ENCODE measurements around the gene MAMLD1. TPM values are rescaled to one million over a fixed set of nuclear protein-coding genes. Genes with fewer than 3 reads are reported as not detected.

The MAMLD1 gene
- total RNA-seq, 2 experiments from 2014 or later: 5.1 to 5.6 TPM

DNA sequence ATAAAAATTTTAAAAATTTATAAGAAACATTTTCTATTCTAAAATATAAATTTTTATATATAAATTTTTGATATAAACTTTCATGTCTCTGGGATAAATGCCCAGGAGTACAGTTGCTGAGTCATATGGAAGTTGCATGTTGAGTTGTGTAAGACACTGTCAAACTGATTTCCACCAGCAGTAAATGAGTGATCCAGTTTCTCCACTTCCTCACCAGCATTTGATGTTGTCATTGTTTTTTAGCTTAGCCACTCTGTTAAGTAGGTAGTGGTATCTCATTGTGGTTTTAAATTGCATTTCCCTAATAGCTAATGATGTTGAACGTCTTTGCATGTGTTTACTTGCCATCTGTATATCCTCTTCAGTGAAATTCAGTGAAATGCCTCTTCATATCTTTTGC, 66.5 kb downstream of the MAMLD1 start:
- DNase-seq: no peak
- ChIA-PET POLR2A (no interaction called here), CTCF (no interaction called here)
- Mint-ChIP-seq H3K4me1 (no peaks in the 10 kb centered on the region), H3K27ac (no peak overlapping the region), H3K27me3 (no peaks in the 10 kb centered on the region), H3K36me3 (ENCODE audit: low read depth) (peaks cover 5% of the 10 kb centered on the region), H3K4me3 (no peak overlapping the region), H3K9me3 (peaks cover 3% of the 10 kb centered on the region)

DNA sequence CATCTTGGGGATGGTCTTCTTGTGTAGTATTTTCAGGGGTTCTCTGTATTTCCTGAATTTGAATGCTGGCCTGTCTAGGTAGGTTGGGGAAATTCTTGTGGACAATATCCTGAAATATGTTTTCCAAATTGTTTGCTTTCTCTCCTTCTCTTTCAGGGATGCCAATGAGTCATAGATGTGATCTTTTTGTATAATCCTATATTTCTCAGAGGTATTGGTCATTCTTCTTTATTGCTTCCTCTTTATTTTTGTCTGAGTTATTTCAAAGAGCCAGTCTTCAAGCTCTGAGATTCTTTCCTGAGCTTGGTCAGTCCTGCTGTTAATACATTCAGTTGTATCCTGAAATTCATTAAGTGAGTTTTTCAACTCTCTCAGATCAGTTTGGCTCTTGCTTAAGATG, 73.1 kb downstream of the MAMLD1 start:
- ChIA-PET POLR2A (no interaction called here), CTCF (no interaction called here)
- H3K4me3 Mint-ChIP-seq: no peak overlapping the region
- DNase-seq: no peak
- H3K27ac Mint-ChIP-seq: no peak overlapping the region
- H3K27me3 Mint-ChIP-seq: no peaks in the 10 kb centered on the region
- H3K4me1 Mint-ChIP-seq: peaks cover 3% of the 10 kb centered on the region
- H3K36me3 Mint-ChIP-seq (ENCODE audit: low read depth): peaks cover 9% of the 10 kb centered on the region
- peaks cover 9% of the 10 kb centered on the region for H3K9me3 Mint-ChIP-seq

DNA sequence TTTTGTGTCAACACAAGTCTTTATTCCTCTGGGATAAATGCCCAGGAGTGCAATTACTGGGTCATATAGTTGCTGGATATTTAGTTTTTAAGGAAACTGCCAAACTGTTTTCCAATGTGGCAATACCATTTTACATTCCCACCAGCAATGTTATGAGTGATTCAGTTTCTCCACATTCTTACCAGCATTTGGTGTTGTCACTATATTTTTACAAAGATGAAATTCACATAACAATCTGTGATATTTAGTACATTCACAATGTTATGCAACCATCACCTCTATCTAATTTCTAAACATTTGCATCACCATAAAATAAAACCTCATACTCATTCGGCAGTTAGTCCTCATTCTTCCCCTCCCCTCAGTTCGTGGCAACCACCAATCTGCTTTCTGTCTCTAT, 75.0 kb downstream of the MAMLD1 start:
- H3K27ac Mint-ChIP-seq: no peak overlapping the region
- DNase-seq: no peak
- ChIA-PET POLR2A (no interaction called here), CTCF (no interaction called here)
- H3K27me3 Mint-ChIP-seq: no peaks in the 10 kb centered on the region
- H3K4me1 Mint-ChIP-seq: peaks cover 3% of the 10 kb centered on the region
- H3K4me3 Mint-ChIP-seq: no peak overlapping the region
- peaks cover 9% of the 10 kb centered on the region for H3K36me3 Mint-ChIP-seq (ENCODE audit: low read depth)
- H3K9me3 Mint-ChIP-seq: peaks cover 9% of the 10 kb centered on the region

- H3K36me3 Mint-ChIP-seq (ENCODE audit: low read depth): no peaks in the 10 kb centered on the region
- H3K27me3 Mint-ChIP-seq: no peaks in the 10 kb centered on the region
- ChIA-PET POLR2A (no interaction called here), CTCF (no interaction called here)
- no peak overlapping the region for H3K27ac Mint-ChIP-seq
- no peak overlapping the region for H3K4me3 Mint-ChIP-seq
- no peaks in the 10 kb centered on the region for H3K9me3 Mint-ChIP-seq
- DNase-seq: no peak
- H3K4me1 Mint-ChIP-seq: peaks cover 21% of the 10 kb centered on the region
Observed at GRCh38 chrX:150446151-150446550, 83.0 kb downstream of the MAMLD1 start.

DNA sequence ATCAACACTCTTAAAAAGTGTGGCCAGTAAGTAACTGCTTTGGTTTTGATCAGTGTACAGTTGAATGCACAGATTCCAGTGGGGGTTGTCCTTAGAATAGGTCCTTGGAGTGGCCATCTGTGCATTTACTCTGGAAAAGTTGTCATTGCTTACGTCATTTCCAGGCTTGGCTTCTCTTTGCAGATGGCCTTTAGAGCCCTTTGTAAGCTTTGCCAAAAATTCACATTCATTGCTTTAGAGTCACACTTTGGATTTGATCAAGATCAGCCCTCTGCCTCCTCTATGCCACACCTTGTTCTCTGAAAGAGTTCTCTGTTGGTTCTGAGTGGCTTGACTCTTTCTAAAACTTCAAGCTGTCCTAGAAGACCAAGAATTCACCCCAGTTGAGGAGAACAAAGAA, 83.9 kb downstream of the MAMLD1 start:
- Mint-ChIP-seq H3K9me3 (no peaks in the 10 kb centered on the region), H3K4me1 (peaks cover 27% of the 10 kb centered on the region), H3K27me3 (no peaks in the 10 kb centered on the region), H3K36me3 (ENCODE audit: low read depth) (no peaks in the 10 kb centered on the region), H3K27ac (no peak overlapping the region), H3K4me3 (no peak overlapping the region)
- POLR2A ChIA-PET: no interaction called here
- CTCF ChIA-PET: no interaction called here
- DNase-seq: no peak

- H3K36me3 Mint-ChIP-seq (ENCODE audit: low read depth): peaks cover 4% of the 10 kb centered on the region
- H3K4me1 Mint-ChIP-seq: peaks cover 30% of the 10 kb centered on the region
- no peak overlapping the region for H3K4me3 Mint-ChIP-seq
- ChIA-PET POLR2A (interaction anchor here (1.8 kb wide), 1 partner anchor 30 kb away, joined by 6 read pairs; no protein-coding TSS in a partner anchor), CTCF (interaction anchor here (1.0 to 3.1 kb wide), 8 partner anchors 12 to 119 kb away, joined by 3 to 15 read pairs (median 6); partner anchors contain the start of gene MTM1)
- DNase-seq: no peak
- no peak overlapping the region for H3K27ac Mint-ChIP-seq
- no peaks in the 10 kb centered on the region for H3K9me3 Mint-ChIP-seq
- H3K27me3 Mint-ChIP-seq: no peaks in the 10 kb centered on the region
Observed at GRCh38 chrX:150449313-150449712, 86.2 kb downstream of the MAMLD1 start.

- Mint-ChIP-seq H3K27ac (no peak overlapping the region), H3K4me1 (peaks cover 32% of the 10 kb centered on the region), H3K9me3 (no peaks in the 10 kb centered on the region), H3K36me3 (ENCODE audit: low read depth) (peaks cover 4% of the 10 kb centered on the region), H3K27me3 (no peaks in the 10 kb centered on the region), H3K4me3 (no peak overlapping the region)
- ChIA-PET POLR2A (interaction anchor here (1.8 kb wide), 1 partner anchor 29 kb away, joined by 6 read pairs; no protein-coding TSS in a partner anchor), CTCF (interaction anchor here (1.4 to 3.1 kb wide), 5 partner anchors 23 to 85 kb away, joined by 3 to 15 read pairs (median 8); no protein-coding TSS in a partner anchor)
- peak; percentile 27 for DNase-seq
Observed at GRCh38 chrX:150450519-150451177, 87.5 kb downstream of the MAMLD1 start.

DNA sequence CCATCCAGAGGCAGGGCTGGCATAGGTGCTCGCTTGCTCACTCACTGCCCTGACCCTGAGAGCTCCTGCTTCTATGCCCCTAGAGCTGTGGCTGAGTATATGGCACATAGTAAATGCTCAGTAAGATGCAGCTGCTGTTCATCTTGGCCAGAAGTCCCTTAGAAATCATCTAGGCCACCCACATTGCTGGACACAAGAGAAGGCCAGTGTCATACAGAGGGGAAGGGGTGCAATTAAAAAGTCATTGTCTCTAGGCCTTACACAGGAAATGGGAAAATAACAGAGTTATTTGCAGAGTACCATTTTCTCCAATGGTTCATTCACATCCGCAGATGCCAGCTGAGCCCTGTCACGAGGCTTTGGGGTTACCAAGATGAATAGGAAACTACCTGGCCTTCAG, 88.8 kb downstream of the MAMLD1 start:
- Mint-ChIP-seq H3K9me3 (no peaks in the 10 kb centered on the region), H3K27ac (no peak overlapping the region), H3K36me3 (ENCODE audit: low read depth) (peaks cover 4% of the 10 kb centered on the region), H3K27me3 (no peaks in the 10 kb centered on the region), H3K4me3 (no peak overlapping the region), H3K4me1 (peaks cover 38% of the 10 kb centered on the region)
- no peak for DNase-seq
- ChIA-PET POLR2A (no interaction called here), CTCF (interaction anchor here (3.1 kb wide), 1 partner anchor 34 kb away, joined by 15 read pairs; no protein-coding TSS in a partner anchor)

DNA sequence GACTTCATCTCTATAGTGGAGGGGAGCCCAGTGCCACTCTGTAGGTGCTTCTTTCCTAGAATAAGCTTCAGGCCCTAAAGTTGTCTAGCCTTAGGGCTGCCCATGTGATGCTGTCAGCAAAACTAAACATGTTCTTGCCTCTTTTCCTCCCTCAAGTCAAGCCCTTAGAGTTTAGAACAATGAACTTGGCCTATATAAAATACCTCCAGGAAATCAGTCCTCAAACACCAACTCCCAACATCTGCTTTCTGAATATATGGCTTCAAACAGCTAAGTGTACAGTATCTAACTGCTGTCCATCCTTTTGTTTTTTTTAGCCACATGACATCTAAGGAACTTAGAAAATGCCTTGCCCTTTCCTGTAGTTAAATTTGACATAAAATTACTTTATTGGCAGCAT, 91.0 kb downstream of the MAMLD1 start:
- CTCF ChIA-PET: interaction anchor here (1.0 kb wide), 1 partner anchor 229 kb away, joined by 3 read pairs; no protein-coding TSS in a partner anchor
- POLR2A ChIA-PET: no interaction called here
- Mint-ChIP-seq H3K4me3 (no peak overlapping the region), H3K27ac (no peak overlapping the region), H3K36me3 (ENCODE audit: low read depth) (peaks cover 8% of the 10 kb centered on the region), H3K4me1 (peaks cover 47% of the 10 kb centered on the region), H3K27me3 (no peaks in the 10 kb centered on the region), H3K9me3 (no peaks in the 10 kb centered on the region)
- no peak for DNase-seq

DNA sequence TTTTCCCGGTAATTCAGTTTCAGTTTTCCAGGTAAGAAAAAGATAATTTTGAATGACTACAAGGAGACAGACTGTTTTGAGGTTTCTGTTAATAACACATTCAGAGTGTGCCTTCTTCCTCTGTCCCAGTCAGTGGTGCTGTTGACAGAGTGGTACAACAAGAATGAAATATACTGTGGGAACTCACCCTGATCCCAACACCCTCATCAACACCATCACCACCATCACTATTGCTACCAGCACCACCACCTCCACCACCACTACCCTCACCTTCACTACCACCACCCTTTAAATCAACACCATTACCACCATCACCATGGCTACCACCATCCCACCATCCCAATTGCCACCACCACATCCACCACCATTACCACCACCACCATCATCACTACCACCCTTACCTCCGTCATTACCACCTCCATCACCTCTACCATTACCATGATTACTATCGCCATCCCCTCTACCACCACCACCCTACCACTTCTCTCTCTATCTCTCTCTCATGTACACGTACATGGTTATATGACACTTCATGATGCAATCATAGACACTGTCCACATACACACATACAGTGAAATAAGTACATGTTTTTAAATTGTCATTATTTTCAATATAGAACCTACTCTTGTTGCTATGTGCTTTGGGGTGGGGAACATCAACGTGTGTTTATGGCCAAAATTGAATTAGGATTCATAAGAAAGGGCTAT, 91.5 kb downstream of the MAMLD1 start:
- H3K4me1 Mint-ChIP-seq: peaks cover 51% of the 10 kb centered on the region
- no peaks in the 10 kb centered on the region for H3K27me3 Mint-ChIP-seq
- H3K27ac Mint-ChIP-seq: no peak overlapping the region
- no peak for DNase-seq
- ChIA-PET POLR2A (no interaction called here), CTCF (interaction anchor here (1.0 kb wide), 1 partner anchor 229 kb away, joined by 3 read pairs; no protein-coding TSS in a partner anchor)
- no peak overlapping the region for H3K4me3 Mint-ChIP-seq
- H3K36me3 Mint-ChIP-seq (ENCODE audit: low read depth): peaks cover 8% of the 10 kb centered on the region
- H3K9me3 Mint-ChIP-seq: no peaks in the 10 kb centered on the region

DNA sequence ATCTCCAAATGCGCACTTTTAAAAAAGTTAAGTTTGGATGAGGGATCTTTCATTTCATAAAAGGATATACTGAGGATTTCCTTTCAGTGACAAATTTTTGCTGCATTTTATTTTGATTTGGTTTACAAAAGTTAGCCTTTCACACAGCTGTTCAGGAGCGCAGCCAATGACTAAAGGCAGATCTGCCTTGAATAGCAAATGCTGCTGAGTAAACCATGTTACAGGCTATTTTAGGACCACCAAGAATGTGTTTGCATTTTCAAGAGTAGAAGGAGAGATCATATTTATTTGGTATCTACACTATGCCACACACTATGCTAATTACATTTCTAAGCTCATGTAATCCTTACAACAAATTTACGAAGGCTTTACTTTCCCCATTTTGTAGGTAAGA, 92.1 kb downstream of the MAMLD1 start:
- DNase-seq: no peak
- Mint-ChIP-seq H3K9me3 (no peaks in the 10 kb centered on the region), H3K36me3 (ENCODE audit: low read depth) (peaks cover 8% of the 10 kb centered on the region), H3K27ac (no peak overlapping the region), H3K4me3 (no peak overlapping the region), H3K27me3 (no peaks in the 10 kb centered on the region), H3K4me1 (peaks cover 45% of the 10 kb centered on the region)
- CTCF ChIA-PET: no interaction called here
- POLR2A ChIA-PET: no interaction called here

- CTCF ChIA-PET: no interaction called here
- POLR2A ChIA-PET: no interaction called here
- DNase-seq: no peak
- no peak overlapping the region for H3K4me3 Mint-ChIP-seq
- H3K4me1 Mint-ChIP-seq: peaks cover 37% of the 10 kb centered on the region
- H3K27ac Mint-ChIP-seq: no peak overlapping the region
- H3K27me3 Mint-ChIP-seq: no peaks in the 10 kb centered on the region
- no peaks in the 10 kb centered on the region for H3K9me3 Mint-ChIP-seq
- peaks cover 8% of the 10 kb centered on the region for H3K36me3 Mint-ChIP-seq (ENCODE audit: low read depth)
Observed at GRCh38 chrX:150456466-150456865, 93.3 kb downstream of the MAMLD1 start.

- ChIA-PET CTCF (no interaction called here), POLR2A (no interaction called here)
- peaks cover 32% of the 10 kb centered on the region for H3K4me1 Mint-ChIP-seq
- no peaks in the 10 kb centered on the region for H3K27me3 Mint-ChIP-seq
- H3K9me3 Mint-ChIP-seq: no peaks in the 10 kb centered on the region
- peaks cover 8% of the 10 kb centered on the region for H3K36me3 Mint-ChIP-seq (ENCODE audit: low read depth)
- H3K4me3 Mint-ChIP-seq: no peak overlapping the region
- H3K27ac Mint-ChIP-seq: no peak overlapping the region
- DNase-seq: no peak
Observed at GRCh38 chrX:150456941-150457340, 93.8 kb downstream of the MAMLD1 start.

- H3K27me3 Mint-ChIP-seq: no peaks in the 10 kb centered on the region
- peaks cover 29% of the 10 kb centered on the region for H3K4me1 Mint-ChIP-seq
- H3K36me3 Mint-ChIP-seq (ENCODE audit: low read depth): peaks cover 6% of the 10 kb centered on the region
- H3K9me3 Mint-ChIP-seq: no peaks in the 10 kb centered on the region
- ChIA-PET CTCF (no interaction called here), POLR2A (no interaction called here)
- no peak for DNase-seq
- peak overlapping the region; percentile 36 for H3K27ac Mint-ChIP-seq
- no peak overlapping the region for H3K4me3 Mint-ChIP-seq
Observed at GRCh38 chrX:150459196-150459595, 96.1 kb downstream of the MAMLD1 start.

Data from activated CD4-positive, alpha-beta memory T cell treated with anti-CD3 and anti-CD28 coated beads, Interleukin-2, amount 10 ng/mL, durations not matched to agents 7 days and 5 days (primary cell).